WERI-Rb-1 (cell line): Measurements from ENCODE around the gene SUN2.

Experiments
- DNase-seq: peaks from one replicate; pipeline ENCODE4 v3.0.0-alpha.2; 2020
- H3K27ac ChIP-seq: fragments of 250-450 bp; sonication (Bioruptor Pico); 2 replicates; pipeline ENCODE4 v1.5.1; 2020; ENCODE audit warnings: mild to moderate bottlenecking, moderate library complexity
- H3K27me3 ChIP-seq: fragments of 250-450 bp; sonication (Bioruptor Pico); 2 replicates; pipeline ENCODE4 v1.5.1; 2021; ENCODE audit warnings: mild to moderate bottlenecking, low read depth, moderate library complexity; ENCODE audit not compliant: insufficient read depth, severe bottlenecking
- H3K36me3 ChIP-seq: fragments of 250-450 bp; sonication (Bioruptor Pico); 2 replicates; pipeline ENCODE4 v1.5.1; 2020; ENCODE audit warnings: mild to moderate bottlenecking, moderate library complexity
- H3K4me3 ChIP-seq: 2 replicates; pipeline ENCODE4 v1.5.1; 2011; ENCODE audit warnings: low read depth, mild to moderate bottlenecking, control low read depth, low read length
- H3K9me3 ChIP-seq: fragments of 250-450 bp; sonication (Bioruptor Pico); 2 replicates; pipeline ENCODE4 v1.5.1; 2021; ENCODE audit warnings: mild to moderate bottlenecking, moderate library complexity; ENCODE audit not compliant: severe bottlenecking
- TF ChIP-seq, protein P1 (sequence below): IDR thresholded peaks from 2 replicates; pipeline ENCODE4 v1.5.1; 2011; ENCODE audit warnings: low read depth, mild to moderate bottlenecking, control low read depth, inconsistent platforms, low read length

The SUN2 gene

GRCh38 chr22:38706101-38706900 lies 49.5 kb downstream of the SUN2 start:
- H3K27me3 ChIP-seq: no peaks in the 10 kb centered on the region
- DNase-seq: peak; percentile 29
- H3K9me3 ChIP-seq: no peaks in the 10 kb centered on the region
- peaks cover 43% of the 10 kb centered on the region for H3K36me3 ChIP-seq
- H3K27ac ChIP-seq: peak overlapping the region; percentile 94
- TF ChIP-seq, protein P1, sequence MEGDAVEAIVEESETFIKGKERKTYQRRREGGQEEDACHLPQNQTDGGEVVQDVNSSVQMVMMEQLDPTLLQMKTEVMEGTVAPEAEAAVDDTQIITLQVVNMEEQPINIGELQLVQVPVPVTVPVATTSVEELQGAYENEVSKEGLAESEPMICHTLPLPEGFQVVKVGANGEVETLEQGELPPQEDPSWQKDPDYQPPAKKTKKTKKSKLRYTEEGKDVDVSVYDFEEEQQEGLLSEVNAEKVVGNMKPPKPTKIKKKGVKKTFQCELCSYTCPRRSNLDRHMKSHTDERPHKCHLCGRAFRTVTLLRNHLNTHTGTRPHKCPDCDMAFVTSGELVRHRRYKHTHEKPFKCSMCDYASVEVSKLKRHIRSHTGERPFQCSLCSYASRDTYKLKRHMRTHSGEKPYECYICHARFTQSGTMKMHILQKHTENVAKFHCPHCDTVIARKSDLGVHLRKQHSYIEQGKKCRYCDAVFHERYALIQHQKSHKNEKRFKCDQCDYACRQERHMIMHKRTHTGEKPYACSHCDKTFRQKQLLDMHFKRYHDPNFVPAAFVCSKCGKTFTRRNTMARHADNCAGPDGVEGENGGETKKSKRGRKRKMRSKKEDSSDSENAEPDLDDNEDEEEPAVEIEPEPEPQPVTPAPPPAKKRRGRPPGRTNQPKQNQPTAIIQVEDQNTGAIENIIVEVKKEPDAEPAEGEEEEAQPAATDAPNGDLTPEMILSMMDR: no peak
- H3K4me3 ChIP-seq: peak overlapping the region; percentile 81

DNA sequence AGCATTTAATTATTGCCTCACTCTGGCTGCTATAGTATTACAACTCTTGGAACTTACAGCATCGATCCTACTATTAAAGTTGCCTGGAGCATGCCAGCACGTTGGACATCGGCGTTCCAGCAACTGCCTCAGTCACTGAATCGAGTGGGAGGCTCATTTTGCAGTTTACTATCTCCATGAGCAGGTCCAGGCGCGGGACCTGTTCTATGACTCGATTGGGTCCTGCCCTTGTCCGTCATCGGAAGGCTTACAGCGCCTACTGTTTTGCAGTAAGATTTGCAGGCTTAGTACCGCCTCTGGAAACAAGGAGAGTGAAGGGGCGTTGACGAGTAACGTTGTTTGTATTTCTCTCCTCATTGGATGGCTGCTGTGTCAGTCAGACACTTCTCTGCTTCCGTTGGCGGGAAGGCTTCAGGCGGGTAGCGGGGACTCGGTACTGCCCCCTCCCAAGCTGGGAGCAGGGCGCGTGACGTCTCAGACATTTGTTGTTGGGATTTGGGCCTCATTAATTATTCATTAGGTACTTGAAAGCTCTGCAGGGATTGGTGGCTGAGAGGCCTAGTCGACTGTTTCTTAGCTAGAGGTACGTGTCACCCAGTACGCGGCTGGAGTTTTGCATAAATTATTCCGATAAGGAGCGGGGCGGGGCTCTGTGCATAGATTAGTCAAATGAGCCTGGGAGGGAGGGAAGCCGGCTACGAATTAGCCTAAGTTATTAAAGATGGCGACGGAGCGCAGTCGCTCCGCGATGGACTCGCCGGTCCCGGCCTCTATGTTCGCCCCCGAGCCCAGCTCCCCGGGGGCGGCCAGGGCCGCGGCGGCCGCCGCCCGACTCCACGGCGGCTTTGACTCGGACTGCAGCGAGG lies 50.3 kb downstream of the SUN2 start, which contains the start of gene GTPBP1:
Gene GTPBP1, plus strand, starts transcription at position 710 of the 866 bp plus-strand sequence. Its CDS starts 12 bp downstream, at position 722.
- Histone ChIP-seq H3K27ac (peak within 1 kb of the TSS; percentile 94), H3K4me3 (peak within 1 kb of the TSS; percentile 81)
- peak; percentile 99 for DNase-seq

DNA sequence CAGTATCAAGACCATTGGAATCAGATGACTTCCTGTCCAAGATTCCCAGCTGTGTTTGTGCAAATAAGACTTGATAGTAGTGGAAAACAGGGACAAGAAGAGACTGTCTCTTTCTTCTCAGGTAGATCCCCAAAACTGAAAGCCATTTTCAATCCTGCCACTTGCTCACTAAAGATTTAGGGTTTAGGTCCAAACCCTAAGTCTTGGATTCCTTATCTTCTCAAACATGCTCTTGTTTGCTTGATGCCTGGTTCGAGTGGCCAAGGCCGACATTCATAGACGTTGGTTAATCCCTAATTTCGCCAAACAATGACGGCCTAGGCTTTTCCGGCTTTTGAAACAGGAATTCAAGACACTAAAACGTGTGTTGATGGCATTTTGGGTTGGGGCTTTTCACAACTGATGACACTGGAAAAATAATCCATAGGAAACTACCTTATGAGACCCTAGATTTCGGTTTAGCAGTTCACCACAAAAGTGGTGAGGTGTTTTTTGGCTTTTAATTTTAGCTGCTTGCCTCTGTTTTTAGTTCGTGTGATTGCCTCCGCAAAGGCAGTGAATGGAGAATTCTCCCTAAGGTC lies 51.1 kb downstream of the SUN2 start:
- Histone ChIP-seq H3K36me3 (peaks cover 30% of the 10 kb centered on the region), H3K27me3 (no peaks in the 10 kb centered on the region), H3K9me3 (no peaks in the 10 kb centered on the region), H3K27ac (peak overlapping the region; percentile 90), H3K4me3 (peak overlapping the region; percentile 31)
- DNase-seq: no peak
- TF ChIP-seq, protein P1: no peak

More for the DNA sequence above, 50.3 kb downstream of the SUN2 start, which contains the start of gene GTPBP1:
- Histone ChIP-seq H3K36me3 (peaks cover 37% of the 10 kb centered on the region), H3K27me3 (no peaks in the 10 kb centered on the region), H3K9me3 (no peaks in the 10 kb centered on the region)
- TF ChIP-seq, protein P1: 0 out of 2 replicates have a peak, but pooled peaks have one; percentile 5

- TF ChIP-seq, protein P1: no peak
- peak within 1 kb of the TSS; percentile 73 for H3K4me3 ChIP-seq
- H3K27me3 ChIP-seq: no peaks in the 10 kb centered on the region
- DNase-seq: peak; percentile 94
- peaks cover 30% of the 10 kb centered on the region for H3K36me3 ChIP-seq
- peak within 1 kb of the TSS; percentile 90 for H3K27ac ChIP-seq
- no peaks in the 10 kb centered on the region for H3K9me3 ChIP-seq
Observed at GRCh38 chr22:38700789-38701628, 54.8 kb downstream of the SUN2 start, which contains the start of gene JOSD1. JOSD1 (minus strand) TSS chr22:38700943; CDS start chr22:38699987, 956 bp downstream.

DNA sequence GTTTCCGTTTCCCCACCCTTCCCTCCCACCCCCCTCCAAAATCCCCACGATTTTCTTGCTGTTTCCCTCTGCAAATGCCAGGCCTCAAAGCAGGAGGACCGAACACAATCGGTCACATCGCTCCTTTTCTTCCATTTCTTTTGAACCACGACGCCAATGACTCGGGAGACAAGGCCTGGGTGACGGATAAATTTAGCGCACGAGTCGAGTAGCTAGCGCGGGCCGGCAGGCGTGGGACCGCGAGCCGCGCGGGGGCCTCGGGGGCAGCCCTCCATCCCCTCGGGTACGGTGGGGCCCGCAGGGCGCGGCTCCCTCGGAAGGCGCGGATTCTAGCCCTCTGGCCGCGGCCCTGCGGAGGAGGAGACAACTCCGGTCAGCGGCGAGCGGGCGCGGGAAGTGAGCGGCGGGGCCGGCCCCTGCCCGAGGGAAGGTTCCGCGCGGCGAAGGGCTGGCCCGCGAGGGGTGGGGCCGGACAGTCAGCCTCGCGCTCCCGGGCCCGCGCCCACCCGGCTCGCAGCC lies 55.5 kb downstream of the SUN2 start:
- TF ChIP-seq, protein P1: no peak
- peak overlapping the region; percentile 73 for H3K4me3 ChIP-seq
- peaks cover 30% of the 10 kb centered on the region for H3K36me3 ChIP-seq
- no peaks in the 10 kb centered on the region for H3K27me3 ChIP-seq
- no peaks in the 10 kb centered on the region for H3K9me3 ChIP-seq
- DNase-seq: no peak
- peak overlapping the region; percentile 90 for H3K27ac ChIP-seq
